WTC11 (cell line): Measurements from ENCODE around the gene MRPS9.

Source experiments
- TF ChIP-seq, protein P1 (sequence below): sonication (generic); formaldehyde crosslinking; IDR thresholded peaks from 2 replicates; pipeline ENCODE4 v1.8.1; 2022; ENCODE audit warnings: mild to moderate bottlenecking, moderate library complexity, missing genetic modification reagents
- TF ChIP-seq, protein P2 (sequence below): fragments of 200-600 bp; IDR thresholded peaks from 2 replicates; pipeline ENCODE4 v1.8.0; 2022; ENCODE audit warnings: antibody characterized with exemption
- TF ChIP-seq, protein P3 (sequence below): sonication (generic); formaldehyde crosslinking; IDR thresholded peaks from 2 replicates; pipeline ENCODE4 v1.8.1; 2023; ENCODE audit warnings: mild to moderate bottlenecking, moderate library complexity, missing genetic modification reagents

DNA sequence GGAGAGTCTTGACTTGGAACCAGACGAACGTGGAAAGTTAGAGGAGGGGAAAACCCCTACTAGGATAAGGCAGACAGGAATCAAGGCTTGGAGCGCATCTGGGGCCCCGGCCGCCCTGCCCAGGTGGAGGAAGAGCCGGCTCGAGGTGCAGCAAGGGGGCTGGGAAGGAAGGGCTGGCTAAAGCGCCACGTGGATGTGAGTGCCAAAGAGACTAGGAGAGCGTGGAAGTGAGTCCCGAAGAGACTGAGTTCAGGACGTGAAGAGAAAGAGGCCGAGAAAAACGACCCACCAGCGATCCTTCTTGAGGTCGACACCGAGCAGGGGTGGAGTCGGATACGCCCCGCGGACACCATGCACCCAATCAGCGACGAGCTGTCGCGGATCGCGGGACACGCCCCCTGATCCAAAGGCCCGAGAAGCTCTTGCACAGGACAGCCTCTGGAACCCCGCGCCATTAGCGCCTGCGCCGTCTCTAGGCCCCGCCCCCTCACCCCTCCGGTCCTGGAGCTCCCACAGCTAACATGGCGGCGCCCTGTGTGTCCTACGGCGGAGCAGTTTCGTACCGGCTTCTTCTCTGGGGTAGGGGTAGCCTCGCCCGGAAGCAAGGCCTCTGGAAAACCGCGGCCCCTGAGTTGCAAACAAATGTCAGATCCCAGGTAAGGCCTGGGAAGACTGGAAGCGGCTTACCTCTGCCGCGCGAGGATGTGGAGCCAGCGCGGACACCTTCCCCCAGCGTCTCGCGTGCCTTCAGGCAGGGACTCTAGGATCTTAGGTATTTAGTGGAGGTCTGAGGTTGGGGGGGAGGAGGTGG, at the start of gene MRPS9:
- TF ChIP-seq, protein P1, sequence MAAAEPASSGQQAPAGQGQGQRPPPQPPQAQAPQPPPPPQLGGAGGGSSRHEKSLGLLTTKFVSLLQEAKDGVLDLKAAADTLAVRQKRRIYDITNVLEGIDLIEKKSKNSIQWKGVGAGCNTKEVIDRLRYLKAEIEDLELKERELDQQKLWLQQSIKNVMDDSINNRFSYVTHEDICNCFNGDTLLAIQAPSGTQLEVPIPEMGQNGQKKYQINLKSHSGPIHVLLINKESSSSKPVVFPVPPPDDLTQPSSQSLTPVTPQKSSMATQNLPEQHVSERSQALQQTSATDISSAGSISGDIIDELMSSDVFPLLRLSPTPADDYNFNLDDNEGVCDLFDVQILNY (CRISPR knock-in tag): no peak
- TF ChIP-seq, protein P2, sequence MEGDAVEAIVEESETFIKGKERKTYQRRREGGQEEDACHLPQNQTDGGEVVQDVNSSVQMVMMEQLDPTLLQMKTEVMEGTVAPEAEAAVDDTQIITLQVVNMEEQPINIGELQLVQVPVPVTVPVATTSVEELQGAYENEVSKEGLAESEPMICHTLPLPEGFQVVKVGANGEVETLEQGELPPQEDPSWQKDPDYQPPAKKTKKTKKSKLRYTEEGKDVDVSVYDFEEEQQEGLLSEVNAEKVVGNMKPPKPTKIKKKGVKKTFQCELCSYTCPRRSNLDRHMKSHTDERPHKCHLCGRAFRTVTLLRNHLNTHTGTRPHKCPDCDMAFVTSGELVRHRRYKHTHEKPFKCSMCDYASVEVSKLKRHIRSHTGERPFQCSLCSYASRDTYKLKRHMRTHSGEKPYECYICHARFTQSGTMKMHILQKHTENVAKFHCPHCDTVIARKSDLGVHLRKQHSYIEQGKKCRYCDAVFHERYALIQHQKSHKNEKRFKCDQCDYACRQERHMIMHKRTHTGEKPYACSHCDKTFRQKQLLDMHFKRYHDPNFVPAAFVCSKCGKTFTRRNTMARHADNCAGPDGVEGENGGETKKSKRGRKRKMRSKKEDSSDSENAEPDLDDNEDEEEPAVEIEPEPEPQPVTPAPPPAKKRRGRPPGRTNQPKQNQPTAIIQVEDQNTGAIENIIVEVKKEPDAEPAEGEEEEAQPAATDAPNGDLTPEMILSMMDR: no peak
- TF ChIP-seq, protein P3, sequence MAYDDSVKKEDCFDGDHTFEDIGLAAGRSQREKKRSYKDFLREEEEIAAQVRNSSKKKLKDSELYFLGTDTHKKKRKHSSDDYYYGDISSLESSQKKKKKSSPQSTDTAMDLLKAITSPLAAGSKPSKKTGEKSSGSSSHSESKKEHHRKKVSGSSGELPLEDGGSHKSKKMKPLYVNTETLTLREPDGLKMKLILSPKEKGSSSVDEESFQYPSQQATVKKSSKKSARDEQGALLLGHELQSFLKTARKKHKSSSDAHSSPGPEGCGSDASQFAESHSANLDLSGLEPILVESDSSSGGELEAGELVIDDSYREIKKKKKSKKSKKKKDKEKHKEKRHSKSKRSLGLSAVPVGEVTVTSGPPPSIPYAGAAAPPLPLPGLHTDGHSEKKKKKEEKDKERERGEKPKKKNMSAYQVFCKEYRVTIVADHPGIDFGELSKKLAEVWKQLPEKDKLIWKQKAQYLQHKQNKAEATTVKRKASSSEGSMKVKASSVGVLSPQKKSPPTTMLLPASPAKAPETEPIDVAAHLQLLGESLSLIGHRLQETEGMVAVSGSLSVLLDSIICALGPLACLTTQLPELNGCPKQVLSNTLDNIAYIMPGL (CRISPR knock-in tag): no peak
